Fibroblast of skin of back (primary cell): ENCODE data around the gene STOML3. TPM values are rescaled to one million over a fixed set of nuclear protein-coding genes. Genes with fewer than 3 reads are reported as not detected.
"Not testable (repeated sequence)": the region's sequence is repeated elsewhere in the genome, so short reads cannot be mapped to it uniquely, and the experiment has no call there.

Experiments
- DNase-seq: peaks from one replicate; pipeline ENCODE4 v3.0.0-alpha.2; 2013
- polyA plus RNA-seq, 2 experiments: library from polyadenylated mRNA; unstranded; fragments of 120-200 nt; gene quantifications; one replicate each; pipeline ENCODE4 v1.2.1, GENCODE V29; 2013; ENCODE audit not compliant: insufficient read length in 2 of 2

The STOML3 gene
- not detected for polyA plus RNA-seq (2013, experiment 1 of 2; ENCODE audit: insufficient read length)
- polyA plus RNA-seq (2013, experiment 2 of 2; ENCODE audit: insufficient read length), result not detected

DNA sequence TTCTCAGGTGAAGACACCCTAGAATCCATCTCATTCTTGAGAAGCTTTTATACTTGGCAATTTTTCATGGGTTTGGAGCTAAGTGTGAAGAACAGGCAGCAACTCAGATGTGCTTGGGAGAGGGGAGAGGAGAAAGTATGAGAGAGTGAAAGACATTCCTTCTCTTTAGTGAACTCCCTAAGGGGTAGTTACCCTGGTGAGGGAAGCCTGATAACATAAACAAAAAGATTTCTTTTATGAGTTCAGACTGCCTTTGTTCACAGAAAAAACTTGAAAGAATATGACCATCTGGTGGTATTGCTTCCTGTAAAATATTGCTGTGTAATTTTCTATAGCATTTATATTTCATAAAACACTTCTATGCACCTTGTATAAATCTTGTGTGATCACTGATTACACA, at the start of gene STOML3:
STOML3 (minus strand) TSS at position 139 of the 400 bp plus-strand sequence; CDS start at position 29, 110 bp downstream.
- peak; percentile 6 for DNase-seq

DNA sequence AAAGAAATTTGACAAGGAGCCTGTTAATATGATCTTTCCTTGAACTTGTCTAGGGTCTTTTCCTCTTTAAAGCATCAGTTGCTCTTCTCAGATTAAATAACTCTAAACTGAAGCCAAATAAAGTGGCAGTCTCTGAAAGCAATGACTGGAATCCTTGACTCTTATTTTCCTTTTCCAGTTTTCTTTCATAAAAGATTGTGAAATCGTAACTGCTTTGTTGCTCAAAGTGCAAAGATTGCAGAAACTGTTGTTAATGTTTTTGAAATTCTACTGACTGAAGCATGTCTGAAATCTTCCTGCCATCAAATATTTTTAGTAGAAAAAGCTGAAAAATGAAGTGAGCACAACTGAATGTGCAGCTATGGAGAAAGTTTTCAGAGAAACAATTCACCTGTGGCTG, 49.6 kb upstream of the STOML3 start:
- no peak for DNase-seq

GRCh38 chr13:39039041-39039440, 48.4 kb upstream of the STOML3 start:
- DNase-seq, result no peak

DNA sequence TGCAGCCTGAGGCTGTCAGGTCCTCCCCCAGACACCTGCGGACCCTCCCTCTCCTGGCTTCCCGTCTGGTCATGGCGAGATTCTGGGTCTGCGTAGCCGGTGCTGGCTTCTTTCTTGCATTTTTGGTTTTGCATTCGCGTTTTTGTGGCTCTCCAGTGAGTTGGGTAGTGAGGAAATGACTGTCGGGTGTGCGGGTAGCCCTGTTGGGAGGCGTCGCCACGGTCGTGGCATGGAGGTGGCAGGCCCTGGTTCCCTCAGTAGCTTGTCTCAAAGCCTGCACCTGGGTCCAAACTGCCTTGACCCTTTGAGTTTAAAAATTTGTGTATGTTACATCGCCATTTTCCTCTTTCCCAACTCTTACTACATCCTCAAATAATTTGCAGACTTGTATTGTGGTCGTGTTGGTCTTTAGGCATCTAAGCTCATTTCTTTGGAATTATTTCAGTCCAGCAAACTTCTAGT, 48.0 kb upstream of the STOML3 start:
- DNase-seq, result peak; percentile 30

- peak; percentile 91 for DNase-seq
Observed at GRCh38 chr13:39037880-39038568, 47.4 kb upstream of the STOML3 start, which contains the start of the genes NHLRC3 and PROSER1. Gene NHLRC3, plus strand, starts transcription at chr13:39038456. Its CDS starts 184 bp downstream, at chr13:39038640. Gene PROSER1, minus strand, starts transcription at chr13:39038089. Its CDS starts 847 bp downstream, at chr13:39037242.

DNA sequence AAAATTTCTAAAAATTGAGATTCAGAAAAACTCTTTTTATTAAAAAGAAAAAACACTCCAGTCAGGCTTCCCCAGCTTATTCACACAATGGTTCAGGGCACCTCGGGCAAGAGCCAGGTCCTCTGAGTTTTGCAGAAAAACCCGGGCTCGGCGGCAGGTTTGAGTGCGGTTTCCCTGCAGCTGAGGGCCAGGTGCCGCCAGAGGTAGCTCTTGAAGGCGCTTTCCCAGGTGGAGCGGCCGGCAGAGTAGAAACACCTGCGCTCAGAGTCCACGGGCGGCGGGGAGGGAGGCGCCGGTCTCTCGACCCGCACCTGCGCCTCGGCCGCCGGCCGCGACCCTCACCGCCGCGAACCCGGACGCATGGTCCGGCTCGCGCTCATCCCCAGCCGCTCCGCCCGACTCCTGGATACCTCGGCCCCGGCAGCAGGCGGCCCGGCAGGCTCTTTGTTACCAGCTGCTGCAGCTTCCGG, 46.8 kb upstream of the STOML3 start:
- DNase-seq, result peak; percentile 6

- DNase-seq, result peak; percentile 8
Observed at GRCh38 chr13:39036212-39036611, 45.6 kb upstream of the STOML3 start.

DNA sequence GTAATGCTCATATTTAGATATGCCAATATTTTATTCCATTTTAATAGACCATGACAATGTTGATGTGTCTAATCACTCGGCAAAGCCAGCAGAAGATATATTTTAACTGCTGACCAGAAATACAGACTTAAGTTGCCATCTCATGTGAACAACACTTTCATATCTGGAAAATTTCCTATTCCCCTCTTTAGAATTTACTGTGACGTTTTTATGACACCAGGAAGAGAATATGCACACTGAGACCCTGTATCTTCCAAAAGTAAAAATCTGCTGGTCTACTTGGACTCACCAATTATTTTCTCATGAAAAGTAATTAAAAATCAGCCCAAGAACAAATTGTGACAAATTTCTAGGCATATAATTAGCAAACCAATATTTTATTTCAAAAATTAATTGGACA, 45.2 kb upstream of the STOML3 start:
- no peak for DNase-seq

DNA sequence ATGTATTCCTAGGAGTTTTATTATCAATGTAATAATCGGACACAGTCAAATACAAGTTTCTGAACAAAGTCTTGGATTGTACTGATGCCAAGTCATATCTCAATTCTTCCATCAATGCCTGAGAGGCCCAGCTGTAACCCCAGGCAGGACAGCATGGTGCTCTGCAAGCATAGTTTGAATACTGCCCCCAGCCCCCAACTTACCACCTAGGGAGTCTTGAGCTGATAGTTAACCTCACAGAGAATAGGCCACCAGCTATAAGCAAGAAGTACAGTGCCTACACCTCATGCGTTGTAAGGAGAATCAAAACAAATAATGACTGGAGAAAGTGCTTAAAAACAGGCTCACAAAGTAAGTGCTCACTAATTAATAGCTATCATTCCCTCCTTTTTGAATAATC, 44.6 kb upstream of the STOML3 start:
- DNase-seq, result no peak

GRCh38 chr13:39034085-39034484, 43.5 kb upstream of the STOML3 start:
- DNase-seq, result no peak

DNA sequence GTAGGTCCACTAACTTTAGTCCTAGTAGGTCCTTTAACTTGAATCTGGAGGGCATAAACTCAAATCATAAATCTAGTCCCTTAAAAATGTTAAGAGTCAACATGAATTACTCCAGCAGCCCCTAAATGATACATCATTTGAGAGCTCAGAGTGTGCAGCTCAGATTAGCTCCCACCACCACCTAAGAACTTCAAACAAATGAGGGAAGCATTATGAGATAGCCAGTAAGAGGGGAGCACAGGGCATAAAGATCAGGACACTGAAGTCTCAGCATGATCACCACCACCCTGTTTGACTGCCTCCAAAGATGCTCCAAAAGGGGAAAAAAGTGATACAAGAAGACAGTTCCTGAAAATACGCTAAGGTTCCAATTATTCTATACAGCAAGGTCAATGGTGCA, 41.5 kb upstream of the STOML3 start:
- no peak for DNase-seq

GRCh38 chr13:39025433-39025839, 34.8 kb upstream of the STOML3 start:
- DNase-seq, result no peak

DNA sequence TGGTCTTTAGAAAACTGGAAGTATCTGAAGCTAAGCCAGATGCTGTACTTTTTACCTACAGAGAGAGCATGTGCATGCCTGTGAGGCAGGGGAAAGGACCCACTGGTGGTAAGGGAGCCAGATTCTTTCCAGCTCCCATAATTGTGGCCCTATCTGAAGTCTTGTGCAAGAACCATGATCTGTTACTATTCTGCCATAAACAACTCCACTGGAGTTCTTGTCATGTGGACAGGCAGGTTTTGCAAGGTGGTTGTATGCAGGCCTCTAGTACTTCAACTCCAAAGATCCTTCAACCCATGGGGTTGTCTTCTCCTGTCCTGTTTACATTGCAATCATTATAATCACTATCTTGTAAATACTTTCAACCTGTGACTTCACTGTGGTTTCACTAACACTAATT, 33.1 kb upstream of the STOML3 start:
- no peak for DNase-seq

DNA sequence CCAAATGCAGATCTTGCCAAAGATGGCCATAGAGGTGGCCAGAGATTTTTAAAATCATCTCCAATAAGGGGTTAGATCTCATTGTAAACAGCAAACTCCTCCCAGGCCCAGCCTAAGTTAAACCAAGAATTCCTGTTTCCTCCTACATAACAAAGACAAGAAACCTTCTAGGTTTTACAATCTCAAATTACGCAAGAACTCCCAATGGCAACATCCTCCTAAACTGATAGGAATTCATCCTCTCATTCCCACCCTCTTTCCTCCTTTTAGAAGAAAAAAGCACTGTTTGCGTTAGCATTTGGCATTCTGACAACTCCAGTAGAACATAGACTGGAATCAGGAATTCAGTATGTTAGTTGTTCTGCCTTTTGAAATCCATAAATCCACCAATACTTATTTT, 32.7 kb upstream of the STOML3 start:
- no peak for DNase-seq

GRCh38 chr13:39020853-39021462, 30.3 kb upstream of the STOML3 start:
- no peak for DNase-seq

GRCh38 chr13:39016787-39017186, 26.2 kb upstream of the STOML3 start:
- no peak for DNase-seq

- no peak for DNase-seq
Observed at GRCh38 chr13:39016087-39016486, 25.5 kb upstream of the STOML3 start.

- DNase-seq, result no peak
Observed at GRCh38 chr13:39013462-39013861, 22.8 kb upstream of the STOML3 start.

DNA sequence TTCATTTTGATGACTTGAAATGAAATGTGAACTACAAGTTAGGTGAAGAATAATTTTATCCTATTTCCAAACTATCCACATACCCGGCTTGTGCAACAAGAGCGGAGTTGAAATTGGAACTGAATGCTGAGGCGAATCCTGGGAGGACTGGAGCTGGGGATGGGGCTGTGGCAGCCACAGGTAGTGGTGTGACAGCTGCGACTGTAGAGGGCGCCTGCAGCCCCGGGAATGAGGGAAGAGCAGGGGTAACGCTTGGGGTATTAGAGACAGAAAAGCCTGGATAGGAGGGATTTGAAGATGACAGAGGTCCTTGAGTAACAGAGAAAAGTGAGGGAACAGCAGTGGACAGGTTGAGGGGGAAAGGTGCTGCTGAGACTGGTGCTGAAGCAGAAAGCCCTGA, 22.0 kb upstream of the STOML3 start:
- DNase-seq, result no peak

- DNase-seq, result not testable (repeated sequence)
Observed at GRCh38 chr13:39006371-39007111, 15.9 kb upstream of the STOML3 start.

DNA sequence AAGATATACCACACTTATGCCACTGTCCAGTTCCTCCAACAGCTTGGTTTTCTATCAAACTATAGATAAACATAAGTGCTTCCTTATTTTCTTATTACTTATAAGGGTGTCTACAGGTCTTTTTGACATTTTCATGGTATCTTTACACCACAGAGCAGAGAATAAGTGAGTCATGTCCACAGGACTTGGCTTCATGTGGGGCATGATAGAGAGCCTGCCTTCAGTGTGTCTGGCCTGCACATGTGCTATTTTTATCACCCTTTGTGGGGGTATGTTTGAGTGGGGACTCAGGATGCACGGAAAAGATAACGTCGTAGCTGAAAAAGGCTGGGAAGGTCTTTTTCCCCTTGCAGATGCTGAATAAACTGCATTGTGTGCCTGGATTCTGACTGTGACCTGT, 8.1 kb upstream of the STOML3 start:
- DNase-seq, result no peak

DNA sequence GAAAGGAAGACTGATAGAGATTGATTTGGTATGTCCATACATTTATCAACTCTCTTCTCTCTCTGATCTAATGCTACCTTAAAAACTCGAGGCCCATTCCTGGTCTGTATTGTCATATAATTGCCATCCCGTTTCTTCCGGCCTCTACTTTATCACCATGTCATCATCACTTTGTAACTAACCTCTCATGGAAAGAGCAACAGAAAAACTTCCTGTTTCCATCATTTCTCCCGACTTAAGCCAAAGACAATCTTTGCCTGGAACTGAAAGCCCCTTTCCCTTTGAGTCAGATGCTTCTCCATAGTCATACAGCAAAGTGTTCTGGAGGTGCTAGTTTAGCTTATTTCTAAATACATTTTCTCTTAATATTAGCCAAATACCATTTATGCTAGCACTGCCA, 2.8 kb upstream of the STOML3 start:
- DNase-seq, result no peak

DNA sequence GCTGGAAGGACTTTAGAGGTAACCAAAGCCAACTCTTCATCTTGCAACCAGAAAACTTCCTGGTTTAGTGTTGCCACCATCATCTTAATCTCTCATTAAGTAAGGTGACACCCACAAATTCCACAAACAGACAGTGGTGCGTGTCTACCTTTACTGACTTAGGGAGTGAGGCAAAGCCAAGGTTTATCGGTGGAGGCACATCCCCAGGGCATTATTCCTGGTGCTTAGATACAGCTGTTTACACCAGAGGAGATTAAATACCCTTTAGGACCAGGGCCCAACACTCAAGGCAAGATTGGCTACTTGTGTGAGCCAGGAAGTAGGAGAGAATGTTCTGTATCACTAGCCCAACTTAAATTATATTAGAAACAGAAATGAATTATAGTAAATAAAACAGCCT, 9.5 kb downstream of the STOML3 start:
- no peak for DNase-seq
